HG03045 (cell line): Measurements from ENCODE around the gene ZNF749.

Source experiments
- ATAC-seq: cut with Tn5 transposase; IDR thresholded peaks from one replicate; pipeline ENCODE4 v1.9.1; 2021; ENCODE audit warnings: mild to moderate bottlenecking, moderate library complexity; ENCODE audit not compliant: unreplicated experiment

Gene ZNF749

DNA sequence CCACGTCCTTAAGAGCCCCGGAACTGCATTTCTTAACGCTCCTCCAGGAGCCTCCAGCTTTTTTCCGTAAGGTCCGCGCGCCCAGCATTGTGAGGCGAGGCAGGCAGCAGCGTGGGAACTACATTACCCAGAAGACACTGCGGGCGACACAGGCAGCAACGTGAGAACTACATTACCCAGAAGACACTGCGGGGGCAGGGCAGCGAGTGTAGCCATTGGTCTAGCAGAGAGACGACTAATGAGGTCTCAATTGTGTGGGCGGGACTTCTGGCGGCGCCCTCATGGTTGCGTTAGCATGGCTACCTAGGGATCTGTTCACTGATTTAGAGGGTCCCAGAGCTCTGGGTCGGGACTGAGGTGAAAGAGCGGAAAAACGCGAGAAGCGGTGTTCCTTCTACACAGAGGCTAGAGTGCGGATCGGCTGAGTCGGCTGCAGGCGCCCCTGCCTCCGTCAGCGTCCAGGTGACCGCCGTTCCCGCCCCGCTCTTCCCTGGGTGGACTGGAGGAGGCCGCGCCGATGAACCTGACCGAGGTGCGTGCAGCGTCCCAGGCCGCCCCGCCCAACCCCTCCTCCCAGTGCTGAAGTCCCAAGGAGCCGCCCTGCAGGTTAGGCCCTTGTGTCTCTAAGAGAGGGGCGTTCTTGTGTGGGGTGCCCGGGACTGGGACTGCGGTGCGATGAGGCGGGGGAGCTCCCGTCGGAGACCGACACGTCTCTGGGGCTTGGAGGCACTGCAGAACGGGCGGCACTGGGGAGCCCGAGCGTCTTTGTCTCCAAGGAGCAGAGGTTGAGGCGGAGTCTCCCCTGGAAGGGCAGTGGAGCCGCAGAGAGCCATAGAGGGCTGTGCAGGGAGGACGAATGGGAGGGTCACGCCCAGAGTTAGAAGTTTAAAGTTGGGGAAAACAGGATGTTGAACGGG, at the start of gene ZNF749:
Gene ZNF749, plus strand, starts transcription at position 264 of the 917 bp plus-strand sequence. Its CDS starts 254 bp downstream, at position 518.
- ATAC-seq, result peak; percentile 97

DNA sequence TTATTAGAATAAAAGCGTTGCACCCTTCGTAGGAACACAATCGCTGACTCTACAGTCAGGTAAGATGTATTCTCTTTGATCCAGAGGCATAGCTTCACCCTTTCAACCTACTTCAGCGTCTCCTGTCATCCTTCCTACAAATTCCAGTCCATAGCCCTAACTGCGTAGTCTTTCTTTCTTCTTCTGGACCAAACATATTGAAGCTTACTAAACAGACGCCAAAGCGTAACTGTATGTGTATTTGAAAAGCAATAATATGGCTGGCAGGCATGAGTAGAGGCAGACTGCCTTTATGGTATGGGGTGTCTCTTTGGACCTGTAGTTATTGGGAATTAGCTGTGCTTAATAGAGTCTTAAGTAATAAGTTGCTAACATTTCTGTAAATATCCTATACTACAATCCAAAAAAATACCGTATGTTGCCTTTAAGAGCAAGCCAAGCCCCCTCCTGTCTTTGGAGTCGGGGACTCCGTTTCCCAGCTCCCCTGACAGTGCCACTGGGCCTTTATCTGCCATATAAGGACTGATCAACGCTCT, 45.9 kb upstream of the ZNF749 start:
- ATAC-seq, result no peak

- ATAC-seq, result peak; percentile 95
These were observed 45.2 kb upstream of the ZNF749 start, which contains the start of gene ZNF548 for GRCh38 chr19:57389730-57390598. Gene ZNF548 (plus strand): TSS chr19:57389854. CDS start chr19:57390100, 246 bp downstream.

DNA sequence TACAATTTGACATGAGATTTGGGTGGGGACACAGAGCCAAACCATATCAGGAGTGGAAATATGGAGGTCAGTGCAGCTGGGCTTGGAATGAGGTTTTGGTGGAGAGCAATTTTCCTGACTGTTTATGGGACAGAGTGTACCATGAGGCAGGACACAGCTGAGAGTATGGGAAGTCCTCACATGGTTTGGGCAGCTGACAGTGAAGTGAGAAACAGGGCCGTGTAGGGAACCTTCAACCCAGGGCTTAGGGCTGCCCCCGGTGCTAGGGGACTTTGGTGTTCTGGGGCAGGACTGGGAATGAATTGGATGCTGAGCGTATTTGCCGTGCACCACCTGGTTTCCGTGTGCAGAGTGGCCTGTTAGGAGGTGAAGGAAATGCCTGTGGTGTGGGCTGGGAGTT, 39.4 kb upstream of the ZNF749 start:
- no peak for ATAC-seq

- ATAC-seq, result no peak
These were observed 36.3 kb upstream of the ZNF749 start for GRCh38 chr19:57398868-57399267.

GRCh38 chr19:57403737-57404563, 31.2 kb upstream of the ZNF749 start:
- ATAC-seq, result no peak

DNA sequence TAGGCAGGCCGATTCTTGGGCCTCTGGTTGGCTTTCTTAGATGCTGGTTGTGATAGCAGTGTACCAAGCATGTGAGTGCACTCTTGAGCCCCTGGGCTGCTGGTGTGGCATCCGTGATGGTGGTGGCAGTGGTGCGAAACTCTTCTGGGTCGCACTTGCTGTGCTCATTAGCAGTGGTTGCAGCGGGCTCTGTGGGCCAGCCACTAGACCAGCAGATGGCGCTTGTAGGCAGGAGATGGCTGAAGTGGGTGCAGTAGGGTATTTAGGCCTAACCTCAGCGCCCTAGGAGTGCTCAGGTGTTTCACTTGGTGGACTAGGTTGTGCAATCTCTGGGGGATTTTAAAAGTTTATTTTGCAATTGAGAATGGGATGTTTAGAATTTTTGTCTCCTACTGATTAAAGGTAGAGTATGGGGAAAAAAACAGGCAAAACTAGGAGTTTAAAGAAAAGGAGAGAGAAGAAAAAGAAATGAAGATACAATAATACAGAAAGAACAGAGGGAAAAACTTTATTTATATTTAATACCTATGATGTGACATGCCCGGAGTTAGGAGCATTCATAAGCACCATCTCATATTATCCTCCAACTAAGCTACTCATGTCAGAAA, 28.5 kb upstream of the ZNF749 start:
- ATAC-seq, result no peak

GRCh38 chr19:57410877-57411671, 24.1 kb upstream of the ZNF749 start, which contains the start of gene ZNF17:
Gene ZNF17 (plus strand): TSS chr19:57411161. CDS start chr19:57413616, 2,455 bp downstream.
- ATAC-seq, result peak; percentile 99

DNA sequence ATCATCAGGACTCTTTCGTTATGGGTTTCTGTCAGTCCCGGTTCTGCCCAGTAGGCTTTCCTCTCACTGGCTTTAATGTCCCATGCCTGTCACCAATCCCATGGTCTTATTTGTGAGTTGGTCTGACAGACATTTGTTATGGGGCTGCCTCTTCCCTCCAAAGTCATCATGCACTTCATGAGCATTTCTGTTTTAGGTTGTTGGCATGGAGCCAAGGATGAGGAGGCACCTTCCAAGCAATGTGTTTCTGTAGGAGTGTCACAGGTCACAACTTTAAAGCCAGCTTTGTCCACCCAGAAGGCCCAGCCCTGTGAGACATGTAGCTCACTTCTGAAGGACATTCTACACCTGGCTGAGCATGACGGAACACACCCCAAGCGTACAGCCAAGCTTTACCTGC, 15.7 kb upstream of the ZNF749 start:
- no peak for ATAC-seq

GRCh38 chr19:57421037-57421436, 14.1 kb upstream of the ZNF749 start:
- ATAC-seq, result no peak

DNA sequence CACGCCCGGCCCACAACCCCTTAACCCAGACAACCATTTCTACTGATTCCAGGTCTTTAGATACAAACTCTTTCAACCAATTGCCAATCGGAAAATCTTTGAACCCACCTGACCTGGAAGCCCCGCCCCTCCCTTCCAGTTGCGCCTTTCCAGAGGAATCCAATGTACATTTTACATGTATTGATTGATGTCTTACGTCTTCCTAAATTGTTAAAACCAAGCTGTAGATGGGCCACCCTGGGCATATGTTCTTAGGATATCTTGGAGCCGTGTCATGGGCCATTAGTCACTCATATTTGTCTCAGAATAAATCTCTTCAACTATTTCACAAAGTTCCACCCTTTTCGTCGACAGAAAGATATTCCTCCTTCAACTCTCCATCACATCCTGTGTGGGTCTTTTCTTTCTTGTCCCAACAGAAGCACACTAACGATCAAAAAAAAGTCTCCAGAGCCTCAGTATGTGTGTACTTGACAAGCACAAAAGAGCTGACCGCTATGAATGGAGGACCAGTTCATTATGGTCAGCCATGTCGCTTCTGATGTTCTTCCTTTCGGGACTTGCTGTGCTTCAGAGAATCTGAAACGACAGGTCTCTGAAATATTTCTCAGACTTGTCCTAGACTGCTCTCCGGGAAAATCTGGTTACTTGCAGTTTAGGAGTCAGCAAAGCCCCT, 601 bp upstream of the ZNF749 start:
- ATAC-seq, result peak; percentile 4

DNA sequence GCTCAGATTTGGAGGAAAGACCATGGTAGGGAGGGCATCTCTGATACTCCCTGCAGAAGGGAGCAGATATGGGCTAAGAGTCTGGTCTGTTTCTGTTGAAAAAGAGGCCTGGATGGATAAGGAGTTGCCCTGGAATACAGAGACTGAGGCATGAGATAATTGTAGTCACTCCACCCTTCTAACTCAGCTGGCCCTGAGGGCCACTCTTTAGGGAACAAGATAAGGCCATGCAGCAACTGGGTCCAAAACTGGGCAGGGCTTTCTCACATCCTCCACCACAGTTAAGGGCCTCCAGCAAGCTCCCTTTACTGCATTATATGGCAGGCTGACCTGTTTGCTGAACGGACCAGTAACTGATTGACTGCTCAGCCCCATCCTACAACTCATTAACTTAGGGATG, 1.3 kb downstream of the ZNF749 start:
- ATAC-seq, result no peak

DNA sequence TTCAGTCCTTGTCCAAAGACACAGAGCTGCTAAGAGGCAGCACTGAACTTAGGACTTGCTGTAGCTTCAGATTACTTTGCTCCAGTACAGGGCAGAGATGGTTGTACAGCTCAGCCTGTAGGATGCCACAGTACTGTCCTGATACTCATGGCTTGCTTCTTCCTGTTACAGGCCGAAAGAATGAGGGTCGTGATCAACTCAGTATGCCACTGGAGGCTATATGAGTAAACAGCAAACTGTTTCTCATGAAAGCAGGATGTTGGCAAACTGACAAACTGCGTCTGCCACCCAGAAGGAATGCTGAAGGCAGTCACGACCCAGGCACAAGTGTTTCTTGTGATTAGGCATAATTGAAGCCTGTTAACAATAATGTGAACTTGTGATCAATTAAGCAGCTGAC, 2.8 kb downstream of the ZNF749 start:
- no peak for ATAC-seq

DNA sequence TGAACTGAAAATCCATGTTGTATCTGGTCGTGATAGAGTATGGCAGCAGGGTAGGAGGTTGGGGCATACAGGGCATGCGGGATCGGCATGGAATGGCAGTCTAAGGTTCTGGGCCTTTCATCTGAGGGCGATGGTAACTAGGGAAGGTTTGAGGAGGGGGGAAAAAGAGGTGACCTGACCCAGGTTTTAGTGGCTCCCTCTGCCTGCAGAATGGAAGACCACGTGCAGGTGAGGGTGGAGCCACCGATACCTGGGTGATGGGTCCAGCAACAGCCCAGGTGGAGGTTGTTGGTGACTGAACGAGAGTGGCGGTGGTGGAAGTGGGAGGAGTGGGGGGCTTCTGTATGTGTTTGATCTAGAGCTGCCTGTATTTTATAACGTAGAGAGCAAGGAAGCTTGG, 3.8 kb downstream of the ZNF749 start:
- no peak for ATAC-seq

DNA sequence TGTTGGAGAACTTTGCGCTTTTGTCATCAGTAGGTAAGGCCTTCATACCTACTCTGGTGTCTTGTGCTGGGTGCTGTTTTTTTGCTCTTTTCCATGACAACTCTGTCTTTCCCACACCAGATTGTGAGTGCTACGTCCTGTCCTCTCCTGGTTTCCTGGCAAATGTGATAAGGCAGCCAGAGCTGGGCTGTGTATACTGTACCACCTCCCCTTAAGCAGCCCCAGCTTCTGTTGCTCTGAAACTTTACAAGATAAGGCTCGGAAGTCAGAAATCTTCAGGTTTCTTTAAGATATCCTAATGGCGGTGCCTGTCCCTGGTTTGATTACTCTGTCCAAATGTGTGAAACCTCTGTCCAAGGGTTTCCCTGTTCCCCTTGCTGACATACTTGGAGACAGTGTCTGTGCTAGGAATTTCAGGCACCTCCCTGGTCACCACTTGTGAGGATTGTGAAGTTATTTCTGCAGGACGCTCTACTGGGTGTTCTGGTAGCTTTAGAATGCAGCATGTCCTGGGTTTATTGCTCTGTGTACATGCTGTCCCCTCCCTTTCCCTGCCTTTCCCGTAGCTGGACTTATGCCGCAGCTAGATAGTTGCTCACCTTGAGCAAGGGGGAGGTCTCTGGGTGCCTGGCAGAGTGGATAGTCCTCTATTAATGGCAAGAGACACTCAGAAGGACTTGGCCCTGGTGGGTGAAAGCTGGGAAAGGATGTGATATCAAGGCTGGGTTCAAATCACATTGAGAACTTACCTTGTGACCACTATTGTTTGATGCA, 7.0 kb downstream of the ZNF749 start:
- ATAC-seq, result no peak

DNA sequence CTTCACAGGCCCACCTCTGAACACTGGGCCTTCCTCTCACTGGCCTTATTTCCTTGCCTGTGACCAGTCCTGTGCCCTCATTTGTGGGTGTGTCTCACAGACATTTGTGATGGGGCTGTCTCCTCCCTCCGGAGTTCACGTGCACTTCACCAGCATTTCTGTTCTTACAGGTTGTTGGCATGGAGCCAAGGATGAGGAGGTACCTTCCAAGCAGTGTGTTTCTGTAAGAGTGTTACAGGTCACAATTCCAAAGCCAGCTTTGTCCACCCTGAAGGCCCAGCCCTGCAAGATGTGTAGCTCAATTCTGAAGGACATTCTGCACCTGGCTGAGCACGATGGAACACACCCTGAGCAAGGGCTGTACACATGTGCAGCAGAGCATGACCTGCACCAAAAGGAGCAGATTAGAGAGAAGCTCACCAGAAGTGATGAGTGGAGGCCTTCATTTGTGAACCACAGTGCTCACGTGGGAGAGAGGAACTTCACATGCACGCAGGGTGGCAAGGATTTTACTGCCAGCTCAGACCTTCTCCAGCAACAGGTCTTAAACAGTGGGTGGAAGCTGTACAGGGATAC, 8.1 kb downstream of the ZNF749 start:
- ATAC-seq, result no peak

- no peak for ATAC-seq
These were observed 17.2 kb downstream of the ZNF749 start for GRCh38 chr19:57452307-57452706.
